Pancreas (tissue), 10 donors: ENCODE measurements around the gene GRIP2. TPM values are rescaled to one million over a fixed set of nuclear protein-coding genes. Genes with fewer than 3 reads are reported as not detected.

Experiments used
- ATAC-seq, 4 donors: fragments of 200-7000 bp; cut with Tn5 transposase; one replicate each; pipeline versions ENCODE4 v1.8.0 to v1.9.1; 2020; ENCODE audit warnings: mild to moderate bottlenecking in 4 of 4, moderate library complexity in 4 of 4
- DNase-seq, 6 donors: peaks; one replicate each; pipeline ENCODE4 v3.0.0-alpha.2; 2020
- FAIRE-seq: peaks from 2 replicates; lab custom pipeline; 2012; peaks lifted over from hg19 to GRCh38; lab: Jason Lieb, UNC
- H3K27ac ChIP-seq, 4 donors: fragments of 200-600 bp; sonication (generic); 1 replicate in 3 of 4; 2 replicates in 1 of 4; pipeline versions ENCODE4 v1.5.0 to v1.8.0; 2020
- H3K27me3 ChIP-seq, 4 donors: fragments of 200-600 bp; one replicate each; pipeline ENCODE4 v1.8.0; 2021
- H3K36me3 ChIP-seq, 3 donors: fragments of 200-600 bp; sonication (generic) in 1 of 3; one replicate each; pipeline versions ENCODE4 v1.5.0 to v1.8.0; 2020 to 2021
- H3K4me1 ChIP-seq, 3 donors: fragments of 200-600 bp; one replicate each; pipeline ENCODE4 v1.8.0; 2021
- H3K4me3 ChIP-seq, 4 donors: fragments of 200-600 bp; sonication (generic) in 2 of 4; one replicate each; pipeline versions ENCODE4 v1.5.0 to v1.8.0; 2020 to 2021
- H3K9me3 ChIP-seq, 4 donors: fragments of 200-600 bp; one replicate each; pipeline ENCODE4 v1.8.0; 2021
- WGBS, 2 donors: extraction: QIAGEN DNeasy Blood & Tissue Kit; methylation state at CpG; one replicate each; pipeline ENCODE4 v1.1.7; 2013; 5-methylcytosine and 5-hydroxymethylcytosine counted together
- intact Hi-C, 3 donors: fragments of 100-400 bp; cut with DNase I; formaldehyde crosslinking; loops; one replicate each; pipeline versions ENCODE4 v1.11.1 to v1.14.2; 2022
- polyA plus RNA-seq, 2 donors: library from polyadenylated mRNA; stranded (reverse); fragments of 200-250 nt; gene quantifications; one replicate each; pipeline ENCODE4 v1.2.3, GENCODE V29; 2013
- total RNA-seq, 6 donors: library from RNA; stranded (reverse); fragmentation: NEBNext Ultra II Directional in 4 of 6; extraction: Animal tissue kit (Norgen Biotek cat#: 25700) in 4 of 6; gene quantifications; one replicate each; pipeline versions ENCODE4 v1.2.1 to v1.2.4, GENCODE V29; 2021 to 2023
- TF ChIP-seq, protein P1 (sequence below), 4 donors: fragments of 200-600 bp; sonication (generic) in 3 of 4; IDR thresholded peaks; one replicate each; pipeline versions ENCODE4 v1.5.0 to v1.8.0; 2021; ENCODE audit warnings: antibody characterized with exemption in 4 of 4
- donor health status: healthy with polysubstance abuse.
- donor health status: DM: no; HTN: no; CAD: no; lungs with moderate emphysema.
- donor health status: DM: no; HTN: no; CAD: no.
- donor health status: control.
- donor health status: control.
- donor health status: Bipolar disorder and iron deficiency.
- donor health status: DM: yes; HTN: yes; CAD: no.
- donor health status: DM: no; HTN: no; CAD: no.
- donor health status: DM: no; HTN: no; CAD: no.
- donor health status: DM: yes; HTN: yes; CAD: no.

Gene GRIP2
- total and polyA plus RNA-seq, 8 donors: 0.16 to 0.94 (median 0.35) TPM

DNA sequence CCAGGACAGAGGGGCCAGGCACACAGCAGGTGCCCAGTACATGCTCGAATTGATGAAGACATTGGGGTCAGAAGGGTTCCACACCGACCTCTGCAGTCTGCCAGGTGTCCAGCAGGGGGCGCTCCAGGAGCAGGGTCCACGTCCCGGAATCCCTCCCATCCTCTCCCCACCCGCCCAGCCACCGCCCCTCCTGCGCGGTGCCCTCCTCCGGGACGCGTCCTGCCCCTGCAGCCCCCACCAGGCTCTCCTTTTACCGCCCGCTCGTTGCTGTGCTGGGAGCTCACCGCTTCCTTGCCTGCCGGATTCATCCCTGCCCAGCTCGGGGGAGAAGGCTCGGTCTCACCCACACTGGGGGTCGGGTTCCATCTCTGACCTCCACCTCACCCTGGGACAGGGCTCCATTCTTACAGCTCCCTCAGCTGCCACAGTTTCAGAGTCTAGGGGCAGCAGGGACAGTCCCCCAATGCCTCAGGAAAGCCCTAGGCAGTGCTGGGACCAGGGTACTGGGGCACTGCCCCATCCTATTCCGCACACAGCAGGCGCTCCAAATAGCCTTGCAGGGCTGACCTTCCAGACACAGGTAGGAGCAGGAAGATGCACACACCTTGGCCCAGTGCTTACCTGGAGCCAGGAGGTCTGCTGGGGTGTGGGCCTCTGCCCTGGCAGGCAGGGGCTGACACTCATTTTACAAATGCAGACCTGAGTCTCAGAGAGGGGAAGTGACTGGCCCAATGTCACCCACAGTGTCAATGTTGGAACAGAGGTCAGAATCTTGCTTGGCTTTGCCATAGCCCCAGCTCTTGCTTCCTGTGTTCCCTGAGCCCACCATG is 31.0 kb downstream of the GRIP2 start:
- TF ChIP-seq, protein P1, sequence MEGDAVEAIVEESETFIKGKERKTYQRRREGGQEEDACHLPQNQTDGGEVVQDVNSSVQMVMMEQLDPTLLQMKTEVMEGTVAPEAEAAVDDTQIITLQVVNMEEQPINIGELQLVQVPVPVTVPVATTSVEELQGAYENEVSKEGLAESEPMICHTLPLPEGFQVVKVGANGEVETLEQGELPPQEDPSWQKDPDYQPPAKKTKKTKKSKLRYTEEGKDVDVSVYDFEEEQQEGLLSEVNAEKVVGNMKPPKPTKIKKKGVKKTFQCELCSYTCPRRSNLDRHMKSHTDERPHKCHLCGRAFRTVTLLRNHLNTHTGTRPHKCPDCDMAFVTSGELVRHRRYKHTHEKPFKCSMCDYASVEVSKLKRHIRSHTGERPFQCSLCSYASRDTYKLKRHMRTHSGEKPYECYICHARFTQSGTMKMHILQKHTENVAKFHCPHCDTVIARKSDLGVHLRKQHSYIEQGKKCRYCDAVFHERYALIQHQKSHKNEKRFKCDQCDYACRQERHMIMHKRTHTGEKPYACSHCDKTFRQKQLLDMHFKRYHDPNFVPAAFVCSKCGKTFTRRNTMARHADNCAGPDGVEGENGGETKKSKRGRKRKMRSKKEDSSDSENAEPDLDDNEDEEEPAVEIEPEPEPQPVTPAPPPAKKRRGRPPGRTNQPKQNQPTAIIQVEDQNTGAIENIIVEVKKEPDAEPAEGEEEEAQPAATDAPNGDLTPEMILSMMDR (IDR thresholded peaks at IDR 0.05): peak; percentile 95 to 98 (median 97)
- intact Hi-C loops: no loop called here
- Histone ChIP-seq H3K4me3 (no peak overlapping the region), H3K9me3 (no peaks in the 10 kb centered on the region), H3K27me3 (no peaks in the 10 kb centered on the region), H3K4me1 (no peaks in the 10 kb centered on the region), H3K27ac (no peak overlapping the region), H3K36me3 (no peaks in the 10 kb centered on the region)
- FAIRE-seq: no peak
- peak; percentile 61 to 88 (median 83) for ATAC-seq
- WGBS, 2 donors: 21 to 23% methylated on average over 18 to 22 of the region's 22 CpGs
- peak; percentile 29 to 92 (median 65) for DNase-seq

DNA sequence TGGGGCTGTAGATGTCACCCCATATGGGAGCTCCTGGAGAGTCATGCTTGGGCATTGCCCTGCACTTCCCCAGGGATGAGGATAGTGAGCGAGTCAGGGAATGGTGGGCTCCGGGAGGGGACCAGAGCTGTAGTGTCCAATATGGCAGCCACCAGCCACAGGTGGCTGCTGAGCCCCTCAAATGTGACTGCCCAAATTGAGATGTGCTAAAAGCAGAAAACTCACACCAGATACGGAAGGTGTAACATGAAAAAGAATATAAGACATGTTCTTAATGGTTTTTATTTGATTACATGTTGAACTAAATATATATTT is 31.7 kb downstream of the GRIP2 start:
- Histone ChIP-seq H3K4me1 (no peaks in the 10 kb centered on the region), H3K9me3 (no peaks in the 10 kb centered on the region), H3K27me3 (no peaks in the 10 kb centered on the region), H3K27ac (no peak overlapping the region), H3K4me3 (no peak overlapping the region), H3K36me3 (no peaks in the 10 kb centered on the region)
- FAIRE-seq: no peak
- WGBS, 2 donors: 18 to 25% methylated on average over 3 of the region's 3 CpGs
- intact Hi-C loops: no loop called here
- peak in 1 of 6 donors; percentile 29 for DNase-seq
- ATAC-seq: no peak
- TF ChIP-seq, protein P1 (IDR thresholded peaks at IDR 0.05): no peak

DNA sequence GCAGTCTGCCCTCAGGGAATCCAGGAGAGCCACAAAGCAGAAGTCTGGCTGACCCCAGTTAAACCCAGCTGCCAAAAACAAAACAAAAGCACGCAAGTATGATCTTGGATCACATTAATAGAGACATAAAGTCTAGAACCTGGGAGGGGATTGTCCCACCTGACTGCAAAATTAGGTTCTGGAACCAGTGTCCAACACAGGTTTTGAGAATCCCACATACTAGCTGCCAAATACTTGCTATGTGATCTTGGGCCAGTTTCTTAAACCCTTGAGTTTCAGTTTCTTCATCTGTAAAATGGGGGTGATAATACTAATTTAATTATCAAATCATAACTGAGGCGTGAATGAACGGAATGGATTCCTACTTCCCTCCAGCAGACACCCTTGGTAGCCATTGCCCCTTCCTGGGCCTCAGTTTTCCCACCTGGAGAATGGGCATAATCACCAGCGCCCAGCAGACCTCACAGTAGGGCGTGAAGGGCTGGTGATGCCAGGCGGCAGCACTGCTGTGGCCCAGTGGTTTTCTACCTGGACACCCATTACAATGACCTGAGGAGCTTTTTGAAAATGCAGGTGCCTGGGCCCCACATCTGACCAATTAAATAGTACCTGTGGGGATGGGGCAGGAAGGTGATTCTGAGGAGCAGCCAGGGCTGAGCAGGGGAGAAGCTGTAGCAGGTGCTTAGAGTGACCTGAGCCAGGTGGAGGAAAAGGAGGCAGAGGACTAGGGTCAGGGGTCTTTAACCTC is 32.2 kb downstream of the GRIP2 start:
- Histone ChIP-seq H3K4me1 (no peaks in the 10 kb centered on the region), H3K36me3 (no peaks in the 10 kb centered on the region), H3K27me3 (no peaks in the 10 kb centered on the region), H3K4me3 (no peak overlapping the region), H3K9me3 (no peaks in the 10 kb centered on the region), H3K27ac (no peak overlapping the region)
- FAIRE-seq (no peak), DNase-seq (peak in 1 of 6 donors; percentile 21), ATAC-seq (no peak)
- intact Hi-C loops: no loop called here
- 63 to 64% methylated on average over 6 of the region's 6 CpGs for WGBS, 2 donors
- TF ChIP-seq, protein P1 (IDR thresholded peaks at IDR 0.05): no peak

DNA sequence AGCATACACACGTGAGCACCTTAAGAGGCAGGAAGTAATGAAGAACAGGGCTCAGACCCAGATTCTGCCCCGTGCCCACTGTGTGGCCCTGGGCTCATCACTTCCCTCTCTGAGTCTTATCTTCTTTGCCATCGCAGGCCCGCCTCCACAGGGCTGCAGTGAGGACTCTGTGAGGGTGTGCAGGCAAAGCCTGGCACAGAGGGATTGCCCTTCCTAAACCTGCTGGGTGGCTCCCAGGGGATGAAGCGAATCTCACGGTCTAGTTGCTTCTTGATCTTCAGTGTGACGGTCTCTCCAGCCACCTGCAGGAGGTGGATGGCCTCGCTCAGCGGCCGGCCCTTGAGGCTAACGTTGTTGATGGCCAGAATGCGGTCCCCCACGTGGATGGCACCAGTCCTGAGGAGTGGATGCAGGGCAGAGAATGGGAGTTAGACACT is 32.8 kb downstream of the GRIP2 start:
- TF ChIP-seq, protein P1 (IDR thresholded peaks at IDR 0.05): no peak
- H3K4me1 ChIP-seq: no peaks in the 10 kb centered on the region
- no peak overlapping the region for H3K4me3 ChIP-seq
- H3K36me3 ChIP-seq: no peaks in the 10 kb centered on the region
- DNase-seq (peak in 1 of 6 donors; percentile 23), ATAC-seq (no peak), FAIRE-seq (no peak)
- H3K27me3 ChIP-seq: no peaks in the 10 kb centered on the region
- H3K27ac ChIP-seq: no peak overlapping the region
- WGBS, 2 donors: 66 to 74% methylated on average over 13 of the region's 13 CpGs
- intact Hi-C loops: no loop called here
- no peaks in the 10 kb centered on the region for H3K9me3 ChIP-seq
